Fibroblast of villous mesenchyme (primary cell): ENCODE measurements around the gene ARMS2. TPM values are rescaled to one million over a fixed set of nuclear protein-coding genes. Genes with fewer than 3 reads are reported as not detected.

Source experiments
- DNase-seq: peaks from one replicate; pipeline ENCODE4 v3.0.0-alpha.2; 2010; ENCODE audit warnings: low read depth
- H3K4me3 ChIP-seq: 2 replicates; pipeline ENCODE4 v1.5.1; 2011; ENCODE audit warnings: low read depth, mild to moderate bottlenecking, low read length
- CTCF ChIP-seq: IDR thresholded peaks from 2 replicates; pipeline ENCODE4 v1.5.1; 2012; ENCODE audit warnings: low read depth, mild to moderate bottlenecking, low read length; ENCODE audit not compliant: insufficient read depth
- total RNA-seq: library from RNA; depleted of rRNA; stranded (reverse); fragments of >200 nt; gene quantifications from 2 replicates; pipeline ENCODE4 v1.2.3, GENCODE V29; 2012

Gene ARMS2
- total RNA-seq, 1 donor = not detected

GRCh38 chr10:122495406-122496340, 41.2 kb downstream of the ARMS2 start:
- no peak overlapping the region for H3K4me3 ChIP-seq
- no peak for TF ChIP-seq CTCF
- no peak for DNase-seq

GRCh38 chr10:122497241-122497640, 42.8 kb downstream of the ARMS2 start:
- DNase-seq = no peak
- H3K4me3 ChIP-seq = no peak overlapping the region
- no peak for TF ChIP-seq CTCF

- DNase-seq = no peak
- no peak overlapping the region for H3K4me3 ChIP-seq
- TF ChIP-seq CTCF = no peak
These were observed 44.1 kb downstream of the ARMS2 start for GRCh38 chr10:122498521-122498920.

GRCh38 chr10:122499012-122499411, 44.6 kb downstream of the ARMS2 start:
- DNase-seq = no peak
- TF ChIP-seq CTCF = no peak
- no peak overlapping the region for H3K4me3 ChIP-seq

- TF ChIP-seq CTCF = no peak
- DNase-seq = peak; percentile 60
- no peak overlapping the region for H3K4me3 ChIP-seq
These were observed 45.1 kb downstream of the ARMS2 start for GRCh38 chr10:122499491-122499941.

- no peak for TF ChIP-seq CTCF
- no peak overlapping the region for H3K4me3 ChIP-seq
These were observed 45.7 kb downstream of the ARMS2 start for GRCh38 chr10:122500194-122500593.

GRCh38 chr10:122500726-122501125, 46.3 kb downstream of the ARMS2 start:
- no peak for DNase-seq
- TF ChIP-seq CTCF = no peak
- no peak overlapping the region for H3K4me3 ChIP-seq

More at GRCh38 chr10:122500194-122500593, 45.7 kb downstream of the ARMS2 start:
- no peak for DNase-seq
